GM10847 (cell line): ENCODE results near the gene CD180.

Experiments used
- POLR2A ChIP-seq: IDR thresholded peaks from 2 replicates; pipeline ENCODE4 v1.6.1; 2011; ENCODE audit not compliant: insufficient read length; ENCODE audit errors: extremely low read depth

CD180 gene

GRCh38 chr5:67221487-67222242 lies 25.1 kb upstream of the CD180 start:
- no peak for TF ChIP-seq POLR2A

GRCh38 chr5:67216564-67216963 lies 20.0 kb upstream of the CD180 start:
- no peak for TF ChIP-seq POLR2A

- TF ChIP-seq POLR2A: no peak
Observed at GRCh38 chr5:67215519-67216471, 19.2 kb upstream of the CD180 start.

- no peak for TF ChIP-seq POLR2A
Observed at GRCh38 chr5:67214707-67215447, 18.3 kb upstream of the CD180 start.

GRCh38 chr5:67214036-67214435 lies 17.4 kb upstream of the CD180 start:
- no peak for TF ChIP-seq POLR2A

GRCh38 chr5:67211926-67212325 lies 15.3 kb upstream of the CD180 start:
- no peak for TF ChIP-seq POLR2A

GRCh38 chr5:67209141-67209771 lies 12.7 kb upstream of the CD180 start:
- TF ChIP-seq POLR2A: no peak

GRCh38 chr5:67208403-67208802 lies 11.8 kb upstream of the CD180 start:
- TF ChIP-seq POLR2A: no peak

- TF ChIP-seq POLR2A: no peak
Observed at GRCh38 chr5:67206929-67207328, 10.3 kb upstream of the CD180 start.

GRCh38 chr5:67206461-67206860 lies 9.9 kb upstream of the CD180 start:
- no peak for TF ChIP-seq POLR2A

GRCh38 chr5:67205981-67206380 lies 9.4 kb upstream of the CD180 start:
- TF ChIP-seq POLR2A: no peak

- TF ChIP-seq POLR2A: no peak
Observed at GRCh38 chr5:67204821-67205220, 8.2 kb upstream of the CD180 start.

GRCh38 chr5:67203701-67204074 lies 7.1 kb upstream of the CD180 start:
- TF ChIP-seq POLR2A: no peak

- no peak for TF ChIP-seq POLR2A
Observed at GRCh38 chr5:67202828-67203227, 6.2 kb upstream of the CD180 start.

- TF ChIP-seq POLR2A: no peak
Observed at GRCh38 chr5:67201897-67202549, 5.4 kb upstream of the CD180 start.
